Epithelial cell of proximal tubule (primary cell): Measurements from ENCODE around the gene MATN4. TPM values are rescaled to one million over a fixed set of nuclear protein-coding genes. Genes with fewer than 3 reads are reported as not detected.

ENCODE experiments used
- DNase-seq: peaks from one replicate; pipeline ENCODE4 v3.0.0-alpha.2; 2011; ENCODE audit warnings: low read depth
- H3K4me3 ChIP-seq: 2 replicates; pipeline ENCODE4 v1.5.1; 2011; ENCODE audit warnings: low read depth, mild to moderate bottlenecking, low read length
- total RNA-seq: library from RNA; depleted of rRNA; stranded (reverse); fragments of >200 nt; gene quantifications from 2 replicates; pipeline ENCODE4 v1.2.3, GENCODE V29; 2015
- TF ChIP-seq, protein P1 (sequence below): conservative IDR thresholded peaks from 2 replicates; pipeline ENCODE4 v1.5.1; 2012; ENCODE audit warnings: low read depth, mild to moderate bottlenecking, low read length

Gene MATN4
- total RNA-seq, 1 donor from 2014 or later = not detected

DNA sequence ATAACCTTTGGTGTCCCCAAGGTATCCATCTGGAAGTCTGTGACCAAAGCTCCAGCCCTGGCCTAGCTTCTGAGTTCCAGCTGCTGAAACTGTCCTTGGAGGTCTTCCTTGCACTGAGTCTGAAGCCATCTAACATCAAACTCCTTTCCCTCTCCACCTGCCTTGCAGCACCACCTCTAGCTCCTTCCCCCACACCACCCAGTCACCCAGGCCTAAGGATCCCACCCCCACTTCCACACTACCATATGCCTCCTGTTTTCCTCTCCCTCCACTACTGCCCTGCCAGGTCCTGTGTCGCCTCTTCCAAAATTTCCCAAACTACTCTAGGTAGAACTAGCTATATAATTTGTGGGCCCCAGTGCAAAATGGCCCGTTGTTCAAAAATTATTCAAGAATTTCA lies 10.8 kb upstream of the MATN4 start:
- DNase-seq = no peak
- TF ChIP-seq, protein P1, sequence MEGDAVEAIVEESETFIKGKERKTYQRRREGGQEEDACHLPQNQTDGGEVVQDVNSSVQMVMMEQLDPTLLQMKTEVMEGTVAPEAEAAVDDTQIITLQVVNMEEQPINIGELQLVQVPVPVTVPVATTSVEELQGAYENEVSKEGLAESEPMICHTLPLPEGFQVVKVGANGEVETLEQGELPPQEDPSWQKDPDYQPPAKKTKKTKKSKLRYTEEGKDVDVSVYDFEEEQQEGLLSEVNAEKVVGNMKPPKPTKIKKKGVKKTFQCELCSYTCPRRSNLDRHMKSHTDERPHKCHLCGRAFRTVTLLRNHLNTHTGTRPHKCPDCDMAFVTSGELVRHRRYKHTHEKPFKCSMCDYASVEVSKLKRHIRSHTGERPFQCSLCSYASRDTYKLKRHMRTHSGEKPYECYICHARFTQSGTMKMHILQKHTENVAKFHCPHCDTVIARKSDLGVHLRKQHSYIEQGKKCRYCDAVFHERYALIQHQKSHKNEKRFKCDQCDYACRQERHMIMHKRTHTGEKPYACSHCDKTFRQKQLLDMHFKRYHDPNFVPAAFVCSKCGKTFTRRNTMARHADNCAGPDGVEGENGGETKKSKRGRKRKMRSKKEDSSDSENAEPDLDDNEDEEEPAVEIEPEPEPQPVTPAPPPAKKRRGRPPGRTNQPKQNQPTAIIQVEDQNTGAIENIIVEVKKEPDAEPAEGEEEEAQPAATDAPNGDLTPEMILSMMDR = no peak

DNA sequence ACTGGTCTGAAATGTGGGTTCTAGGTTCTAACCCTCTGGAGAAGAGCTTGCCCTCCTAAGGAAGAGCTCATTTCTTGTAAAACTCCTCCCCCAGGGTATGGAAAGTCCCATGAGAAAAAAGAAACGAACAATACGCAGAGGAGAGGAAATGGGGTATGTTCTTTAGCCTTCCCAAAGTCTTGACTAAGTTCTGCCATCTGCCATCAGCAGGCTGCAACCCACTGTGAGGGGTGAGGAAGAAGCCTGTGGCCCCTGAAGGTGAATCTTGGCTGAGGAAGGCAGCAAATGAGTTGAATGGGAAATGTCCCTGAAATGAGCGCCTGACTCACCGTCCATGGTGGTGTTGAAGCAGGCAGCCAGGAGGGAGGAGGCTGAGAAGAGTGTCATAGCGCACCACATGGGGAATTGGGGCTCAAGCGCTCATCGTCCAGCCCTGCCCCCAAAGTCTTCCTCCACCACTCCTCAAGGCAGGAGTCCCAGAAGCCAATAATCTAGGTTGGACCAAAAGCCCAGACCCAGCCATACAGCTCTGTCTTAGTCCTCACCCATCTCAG lies 10.4 kb upstream of the MATN4 start:
- TF ChIP-seq, protein P1 = no peak
- no peak overlapping the region for H3K4me3 ChIP-seq
- no peak for DNase-seq

More for the DNA sequence above, 10.8 kb upstream of the MATN4 start:
- H3K4me3 ChIP-seq = no peak overlapping the region

DNA sequence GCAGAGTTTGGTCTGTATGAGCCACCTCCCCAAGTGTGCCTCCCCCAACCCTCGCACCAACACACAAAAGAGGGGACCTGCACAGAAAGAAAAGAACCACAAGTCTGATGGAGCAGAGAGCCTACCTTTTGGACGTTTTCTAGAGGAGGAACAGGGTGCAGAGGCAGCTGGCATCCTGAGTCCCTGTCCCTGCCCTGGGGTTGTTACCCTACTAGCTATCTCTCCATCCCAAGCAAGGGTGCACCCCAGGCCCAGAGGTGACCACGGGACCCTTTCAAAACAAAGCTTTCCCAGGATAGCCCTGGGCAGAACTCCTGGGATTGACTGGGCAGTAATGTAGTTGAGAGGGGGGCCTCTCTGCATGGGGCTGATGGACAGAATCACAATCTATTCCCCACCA lies 9.7 kb upstream of the MATN4 start:
- TF ChIP-seq, protein P1 = no peak
- no peak for DNase-seq
- H3K4me3 ChIP-seq = no peak overlapping the region

DNA sequence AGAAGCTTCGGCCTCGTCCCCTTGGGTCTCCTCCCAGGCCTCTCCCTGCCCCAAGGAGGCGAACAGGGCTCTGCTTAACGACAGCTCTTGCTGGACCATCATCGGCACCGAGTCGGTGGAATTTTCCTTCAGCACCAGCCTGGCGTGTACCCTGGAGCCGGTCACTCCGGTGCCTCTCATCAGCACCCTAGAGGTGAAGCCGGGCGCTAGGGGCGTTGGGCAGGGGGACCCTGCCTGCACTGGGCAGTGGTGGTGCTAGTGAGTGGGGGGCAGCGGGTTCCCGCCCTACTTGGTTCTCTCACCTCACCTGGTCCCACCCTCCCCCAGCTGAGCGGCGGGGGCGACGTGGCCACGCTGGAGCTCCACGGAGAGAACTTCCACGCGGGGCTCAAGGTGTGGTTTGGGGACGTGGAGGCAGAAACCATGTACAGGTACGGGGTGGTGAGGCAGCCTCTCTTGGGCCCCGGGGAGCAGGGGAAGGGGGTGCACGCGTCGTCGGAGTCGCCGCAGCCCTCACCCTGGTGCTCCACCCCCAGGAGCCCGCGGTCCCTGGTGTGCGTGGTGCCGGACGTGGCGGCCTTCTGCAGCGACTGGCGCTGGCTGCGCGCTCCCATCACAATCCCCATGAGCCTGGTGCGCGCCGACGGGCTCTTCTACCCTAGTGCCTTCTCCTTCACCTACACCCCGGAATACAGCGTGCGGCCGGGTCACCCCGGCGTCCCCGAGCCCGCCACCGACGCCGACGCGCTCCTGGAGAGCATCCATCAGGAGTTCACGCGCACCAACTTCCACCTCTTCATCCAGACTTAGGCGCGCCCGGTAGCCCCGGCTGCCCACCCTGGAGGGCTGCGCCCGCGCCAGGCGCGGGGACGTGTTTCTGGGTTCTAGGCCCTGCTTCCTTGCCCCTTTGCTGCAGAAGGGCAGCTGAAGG lies 8.3 kb upstream of the MATN4 start:
- H3K4me3 ChIP-seq = no peak overlapping the region
- no peak for DNase-seq
- TF ChIP-seq, protein P1 = no peak

DNA sequence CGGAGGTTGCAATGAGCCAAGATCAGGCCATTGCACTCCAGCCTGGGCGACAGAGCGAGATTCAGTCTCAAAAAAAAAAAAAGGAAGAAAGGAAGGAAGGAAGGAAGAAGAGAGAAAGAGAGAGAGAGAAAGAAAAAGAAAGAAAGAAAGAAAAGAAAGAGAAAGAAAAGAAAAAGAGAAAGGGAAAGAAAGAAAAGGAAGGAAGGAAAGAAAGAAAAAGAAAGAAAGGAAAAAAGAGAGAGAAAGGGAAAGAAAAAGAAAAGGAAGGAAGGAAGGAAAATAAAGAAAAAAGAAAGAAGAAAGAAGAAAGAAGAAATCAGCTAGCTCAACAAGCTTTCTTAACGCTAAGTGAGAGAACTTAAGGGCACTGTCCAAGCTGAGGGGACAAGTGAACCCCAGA lies 7.6 kb upstream of the MATN4 start:
- TF ChIP-seq, protein P1 = no peak

DNA sequence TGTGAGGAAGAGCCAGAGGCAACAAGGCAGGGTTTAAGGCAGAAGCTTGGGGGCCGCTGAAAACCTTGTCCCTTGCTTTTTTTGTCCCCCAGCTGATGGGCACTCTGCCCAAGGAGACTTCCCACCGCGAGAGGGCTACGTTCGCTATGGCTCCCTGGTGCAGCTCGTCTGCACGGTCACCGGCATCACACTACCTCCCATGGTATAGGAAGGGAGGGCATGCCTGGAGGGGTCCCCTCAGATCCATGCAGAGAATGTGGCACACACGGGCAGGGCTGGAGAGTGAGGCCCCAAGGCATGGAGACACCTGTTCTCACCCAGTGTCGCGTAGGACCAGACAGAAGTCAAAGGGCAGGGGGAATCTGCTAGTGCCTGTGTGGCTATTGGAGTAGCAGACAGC lies 5.8 kb upstream of the MATN4 start:
- no peak for DNase-seq
- H3K4me3 ChIP-seq = no peak overlapping the region
- TF ChIP-seq, protein P1 = no peak

More for the DNA sequence above, 7.6 kb upstream of the MATN4 start:
- DNase-seq = no peak
- H3K4me3 ChIP-seq = no peak overlapping the region
